Measurements from ENCODE around the gene TNFRSF6B.

DNA sequence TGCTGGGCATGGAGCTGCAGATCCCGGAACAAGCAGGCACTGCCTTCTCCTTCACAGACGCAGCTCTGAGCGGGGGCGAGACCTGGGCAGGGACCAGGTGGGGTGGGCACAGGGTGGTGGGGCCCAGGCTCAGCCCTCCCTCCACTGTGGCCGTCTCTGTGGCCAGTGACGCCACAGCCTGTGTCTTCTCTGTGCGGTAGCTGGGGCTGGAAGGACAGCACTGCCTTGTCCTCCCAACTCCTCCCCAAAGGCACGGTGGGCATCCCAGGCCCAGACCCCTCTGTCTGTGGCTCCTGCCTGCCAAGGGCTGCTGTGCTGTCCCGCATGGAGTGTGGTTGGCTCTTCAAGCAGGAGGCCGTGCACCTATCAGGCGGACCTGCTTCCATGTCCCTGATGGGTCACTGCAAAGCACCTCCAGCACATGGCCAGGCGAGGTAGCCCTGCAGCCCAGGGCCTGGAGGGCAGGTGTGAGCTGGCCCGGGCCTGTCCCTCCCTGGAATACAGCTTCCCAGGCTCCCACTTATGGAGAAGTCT lies 14.8 kb upstream of the TNFRSF6B start:
- TF ChIP-seq POLR2AphosphoS5 (IDR thresholded peaks at IDR 0.05) (no peak), EP300 (IDR thresholded peaks at IDR 0.05) (no peak)

All from suprapubic skin (tissue), 4 donors.